Measurements from ENCODE around the gene SYCE3.
"Not testable (repeated sequence)": the region's sequence is repeated elsewhere in the genome, so short reads cannot be mapped to it uniquely, and the experiment has no call there.

The SYCE3 gene, protein sequence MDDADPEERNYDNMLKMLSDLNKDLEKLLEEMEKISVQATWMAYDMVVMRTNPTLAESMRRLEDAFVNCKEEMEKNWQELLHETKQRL

DNA sequence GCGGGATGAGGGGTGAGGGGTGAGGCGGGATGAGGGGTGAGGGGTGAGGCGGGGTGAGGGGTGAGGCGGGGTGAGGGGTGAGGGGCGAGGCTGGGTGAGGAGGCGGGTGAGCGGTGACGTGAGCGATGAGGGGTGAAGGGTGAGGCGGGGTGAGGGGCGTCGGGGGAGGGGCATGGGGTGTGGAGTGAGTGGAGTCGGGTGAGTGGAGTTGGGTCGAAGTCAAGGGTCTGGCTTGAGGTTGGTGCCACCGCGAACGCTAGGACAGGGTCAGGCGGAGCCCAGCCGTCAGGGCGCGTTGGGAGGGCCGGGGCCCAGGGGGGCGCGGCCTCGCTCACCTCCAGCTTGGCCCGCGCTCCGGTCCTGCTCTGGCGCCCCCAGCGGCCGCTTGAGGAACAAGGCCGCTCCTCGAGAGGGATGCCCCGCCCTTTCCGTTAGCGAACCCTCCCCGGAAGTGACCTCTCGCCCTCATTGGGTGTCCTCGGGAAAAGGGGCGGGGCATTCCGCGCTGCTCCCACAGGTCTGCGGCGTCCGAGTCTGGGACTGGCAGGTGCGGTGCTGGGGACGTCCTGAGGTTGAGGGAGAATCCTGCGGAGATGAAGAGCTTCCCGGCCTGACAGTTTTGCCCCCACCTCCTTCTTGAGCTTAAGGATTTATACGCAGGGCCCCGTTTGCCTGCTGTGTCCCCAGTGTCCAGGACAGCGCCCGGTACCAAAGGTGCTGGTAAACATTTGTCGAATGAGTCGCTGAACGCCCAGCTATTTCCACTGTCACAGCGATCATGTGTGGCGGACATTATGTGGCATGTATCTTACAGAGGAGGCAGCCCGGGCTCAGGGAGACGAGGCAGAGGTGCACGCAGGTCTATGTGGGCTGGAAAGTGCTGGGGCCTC, at the start of gene SYCE3:
TSS of gene SYCE3 (minus strand) at position 397 of the 890 bp plus-strand sequence. CDS start 6,514 bp downstream, outside the sequence.
- peak; percentile 97 for DNase-seq

DNA sequence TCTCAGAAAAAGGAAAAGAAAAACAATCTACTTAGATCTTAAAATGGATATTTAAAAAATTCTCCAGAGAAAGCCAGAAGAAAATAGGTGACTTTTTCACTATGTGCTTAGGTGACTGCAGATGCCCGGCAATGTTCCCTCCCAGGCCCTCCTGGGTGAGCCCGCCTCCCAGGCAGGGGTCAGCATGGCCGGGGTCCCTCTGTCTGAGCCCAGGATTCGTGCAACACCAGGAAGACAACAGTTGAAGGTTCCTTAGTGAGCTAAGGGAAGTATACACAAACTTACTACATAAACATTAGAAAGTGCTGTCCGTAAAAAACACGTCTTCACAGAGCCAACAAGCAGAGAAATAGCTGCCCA, 49.4 kb upstream of the SYCE3 start:
- DNase-seq, result no peak

DNA sequence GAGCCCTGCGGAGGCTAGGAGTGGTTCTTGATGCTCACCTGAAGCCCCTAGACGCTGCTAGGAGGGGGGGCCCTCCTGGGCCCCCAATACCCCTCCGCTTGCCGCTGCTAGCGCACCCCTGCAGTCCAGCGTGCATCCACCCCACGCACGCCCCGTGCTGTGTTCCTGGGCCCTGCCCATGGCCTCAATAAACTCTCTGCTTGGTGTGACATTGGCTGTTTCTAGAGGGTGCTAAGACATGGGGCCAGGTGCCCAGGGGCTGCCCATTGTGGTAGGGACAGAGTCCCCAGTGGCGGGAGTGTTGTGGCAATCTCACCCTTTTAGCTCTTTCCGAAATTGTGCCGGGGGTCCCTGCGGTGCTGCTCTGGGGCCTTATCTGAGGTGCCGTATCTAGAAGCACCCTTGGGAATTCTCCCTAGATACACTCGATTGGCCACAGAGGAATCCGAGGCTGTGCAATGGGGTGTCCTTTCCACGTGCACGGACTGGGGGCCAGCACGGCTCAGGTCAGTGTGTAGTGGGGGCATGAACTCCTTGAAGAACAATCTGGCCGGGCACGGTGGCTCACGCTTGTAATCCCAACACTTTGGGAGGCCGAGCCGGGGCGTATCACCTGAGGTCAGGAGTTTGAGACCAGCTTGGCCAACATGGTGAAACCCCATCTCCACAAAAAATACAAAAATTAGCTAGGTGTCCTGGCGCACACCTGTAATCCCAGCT, 48.8 kb upstream of the SYCE3 start:
- no peak for DNase-seq

DNA sequence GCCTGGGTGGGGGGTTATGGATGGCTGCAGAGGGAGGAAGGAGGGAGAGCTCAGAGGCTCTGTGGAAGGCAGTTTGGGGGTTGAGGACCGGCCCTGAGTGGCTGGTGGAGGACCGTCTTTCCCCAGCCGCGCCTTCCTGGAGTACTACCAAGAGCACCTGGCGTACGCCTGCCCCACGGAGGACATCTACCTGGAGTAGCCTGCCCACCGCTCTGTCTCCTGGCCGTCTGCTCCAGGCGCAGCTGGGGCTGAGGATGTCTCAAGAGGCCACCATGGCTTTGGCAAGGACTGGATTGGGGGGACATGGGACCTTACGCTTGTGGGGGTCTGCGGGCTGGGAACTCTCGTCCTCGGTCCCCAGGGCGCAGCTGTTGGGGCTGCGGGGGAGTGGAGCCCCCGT, 47.9 kb upstream of the SYCE3 start:
- DNase-seq, result no peak

DNA sequence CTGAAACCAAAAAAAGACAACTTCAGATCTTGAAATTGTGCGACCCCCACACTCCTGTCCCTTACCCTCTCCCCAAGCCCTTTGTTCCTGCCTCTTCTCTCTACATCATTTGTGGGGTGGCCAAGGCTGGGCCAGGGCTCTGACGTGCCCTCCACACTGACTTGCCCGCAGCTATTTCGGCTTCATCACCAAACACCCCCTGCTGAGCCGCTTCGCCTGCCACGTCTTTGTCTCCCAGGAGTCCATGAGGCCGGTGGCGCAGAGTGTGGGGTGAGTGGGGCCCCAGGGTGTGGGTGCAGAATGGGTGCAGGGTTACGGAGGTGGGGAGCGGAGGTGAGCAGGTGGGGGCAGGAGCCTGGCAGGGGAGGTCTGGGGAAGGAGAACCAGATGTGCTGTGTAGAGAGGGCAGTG, 47.3 kb upstream of the SYCE3 start:
- no peak for DNase-seq

DNA sequence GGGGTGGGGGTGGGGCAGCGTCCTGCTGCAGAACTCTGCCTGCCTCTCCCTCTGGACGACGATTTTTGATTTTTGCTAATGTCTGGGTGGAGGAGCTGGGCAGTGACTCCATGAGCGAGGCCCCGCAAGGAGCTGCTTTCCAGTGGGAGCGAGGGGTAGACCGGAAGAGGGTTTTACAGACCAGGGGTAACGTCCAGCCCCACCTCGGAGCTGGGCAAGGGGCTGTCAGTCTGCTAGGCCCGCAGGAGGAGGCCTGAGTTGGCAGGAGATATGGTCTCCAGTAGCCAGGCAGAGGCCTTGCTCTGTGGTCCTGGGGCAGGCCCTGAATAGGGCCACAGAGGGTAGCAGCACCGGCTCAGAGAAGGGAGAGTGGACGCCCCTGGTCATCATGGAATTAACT, 46.9 kb upstream of the SYCE3 start:
- no peak for DNase-seq

DNA sequence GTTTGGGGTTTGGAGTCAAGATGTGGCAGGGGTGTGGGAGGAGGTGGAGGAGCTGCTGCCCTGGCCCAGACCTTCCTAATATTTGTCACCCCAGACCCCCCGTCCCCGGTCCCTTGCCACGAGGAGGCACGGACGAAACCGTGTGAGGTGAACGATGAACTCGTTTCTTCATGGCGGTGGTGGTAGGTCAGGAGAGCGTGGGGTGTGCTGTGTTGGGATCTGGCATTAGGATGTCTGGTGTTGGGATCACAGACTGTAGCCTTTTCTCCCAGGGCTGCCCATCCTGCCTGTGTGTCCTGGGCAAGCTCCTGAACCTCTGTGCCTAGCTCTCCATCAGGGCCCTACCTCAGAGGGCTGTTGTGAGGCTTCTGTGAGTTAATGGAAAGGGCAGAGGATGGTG, 46.3 kb upstream of the SYCE3 start:
- DNase-seq, result no peak

DNA sequence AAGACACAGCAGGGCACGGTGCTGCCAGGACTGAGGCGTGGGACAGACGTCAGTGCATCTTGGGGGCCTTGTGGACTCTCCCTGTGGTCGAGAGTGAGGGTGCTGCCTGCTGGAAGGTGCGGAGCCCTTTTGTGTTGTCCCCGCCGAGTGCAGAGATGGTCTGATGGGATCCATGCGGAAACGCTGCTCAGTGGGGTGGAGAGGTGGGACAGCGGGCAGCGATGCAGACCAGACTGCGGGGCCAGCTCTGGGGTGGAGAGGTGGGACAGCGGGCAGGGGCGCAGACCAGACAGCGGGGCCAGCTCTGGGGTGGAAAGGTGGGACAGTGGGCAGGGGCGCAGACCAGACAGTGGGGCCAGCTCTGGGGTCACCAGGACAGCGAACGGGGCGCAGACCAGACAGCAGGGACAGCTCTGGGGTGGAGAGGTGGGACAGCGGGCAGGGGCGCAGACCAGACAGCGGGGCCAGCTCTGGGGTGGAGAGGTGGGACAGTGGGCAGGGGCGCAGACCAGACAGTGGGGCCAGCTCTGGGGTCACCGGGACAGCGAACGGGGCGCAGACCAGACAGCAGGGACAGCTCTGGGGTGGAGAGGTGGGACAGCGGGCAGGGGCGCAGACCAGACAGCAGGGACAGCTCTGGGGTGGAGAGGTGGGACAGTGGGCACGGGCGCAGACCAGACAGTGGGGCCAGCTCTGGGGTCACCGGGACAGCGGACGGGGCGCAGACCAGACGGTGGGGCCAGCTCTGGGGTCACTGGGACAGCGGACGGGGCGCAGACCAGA, 45.5 kb upstream of the SYCE3 start:
- DNase-seq, result not testable (repeated sequence)

DNA sequence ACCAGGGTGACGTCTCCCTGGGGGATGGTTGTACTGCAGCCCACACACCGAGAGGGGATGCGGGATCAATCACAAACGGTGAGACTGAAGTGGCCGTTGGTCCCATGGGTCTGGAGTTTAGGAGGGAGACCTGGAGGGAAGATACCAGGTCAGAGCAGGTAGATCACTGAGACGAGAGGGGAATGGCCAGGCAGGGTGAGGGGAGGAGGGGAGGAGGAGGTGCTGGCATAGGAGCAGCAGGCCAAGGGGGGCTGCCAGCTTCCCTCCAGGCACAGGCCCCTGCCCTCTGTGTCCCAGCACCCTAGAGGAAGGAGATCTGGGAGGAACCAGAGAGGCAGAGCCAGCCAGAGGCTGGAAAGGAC, 44.9 kb upstream of the SYCE3 start:
- DNase-seq, result no peak

DNA sequence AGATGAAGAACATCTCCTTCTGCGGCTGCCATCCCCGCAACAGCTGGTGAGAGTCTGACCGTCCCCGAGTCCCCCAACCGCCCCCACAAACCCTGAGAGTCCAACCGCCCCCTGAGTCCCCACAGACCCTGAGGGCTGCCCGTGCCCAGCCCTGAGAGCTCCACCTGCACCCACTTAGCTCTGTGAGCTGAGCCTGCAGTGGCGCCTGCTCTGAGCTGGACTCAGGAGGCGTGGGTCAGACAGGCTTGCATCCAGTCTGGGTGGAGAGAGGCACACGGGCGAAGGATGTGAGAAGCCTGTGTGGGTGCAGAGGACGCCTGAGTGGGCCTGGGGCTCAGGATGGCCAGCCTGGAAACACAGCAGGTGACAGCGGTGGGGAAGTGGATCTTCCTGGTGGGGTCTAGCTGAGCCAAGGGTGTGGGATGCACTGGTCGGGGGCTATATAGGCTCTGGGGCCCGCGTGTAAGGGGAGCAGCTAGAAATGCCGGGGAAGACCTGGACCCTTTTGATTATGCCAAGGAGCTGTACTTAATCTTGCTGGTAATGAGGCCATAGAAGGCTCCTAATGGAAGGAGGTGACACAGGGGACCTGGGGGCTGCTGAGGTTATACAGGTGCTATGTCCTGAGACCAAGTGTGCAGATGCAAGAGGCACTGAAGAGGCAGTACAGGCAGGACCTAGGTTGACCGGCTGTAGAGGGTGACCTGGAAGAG, 44.4 kb upstream of the SYCE3 start:
- no peak for DNase-seq

DNA sequence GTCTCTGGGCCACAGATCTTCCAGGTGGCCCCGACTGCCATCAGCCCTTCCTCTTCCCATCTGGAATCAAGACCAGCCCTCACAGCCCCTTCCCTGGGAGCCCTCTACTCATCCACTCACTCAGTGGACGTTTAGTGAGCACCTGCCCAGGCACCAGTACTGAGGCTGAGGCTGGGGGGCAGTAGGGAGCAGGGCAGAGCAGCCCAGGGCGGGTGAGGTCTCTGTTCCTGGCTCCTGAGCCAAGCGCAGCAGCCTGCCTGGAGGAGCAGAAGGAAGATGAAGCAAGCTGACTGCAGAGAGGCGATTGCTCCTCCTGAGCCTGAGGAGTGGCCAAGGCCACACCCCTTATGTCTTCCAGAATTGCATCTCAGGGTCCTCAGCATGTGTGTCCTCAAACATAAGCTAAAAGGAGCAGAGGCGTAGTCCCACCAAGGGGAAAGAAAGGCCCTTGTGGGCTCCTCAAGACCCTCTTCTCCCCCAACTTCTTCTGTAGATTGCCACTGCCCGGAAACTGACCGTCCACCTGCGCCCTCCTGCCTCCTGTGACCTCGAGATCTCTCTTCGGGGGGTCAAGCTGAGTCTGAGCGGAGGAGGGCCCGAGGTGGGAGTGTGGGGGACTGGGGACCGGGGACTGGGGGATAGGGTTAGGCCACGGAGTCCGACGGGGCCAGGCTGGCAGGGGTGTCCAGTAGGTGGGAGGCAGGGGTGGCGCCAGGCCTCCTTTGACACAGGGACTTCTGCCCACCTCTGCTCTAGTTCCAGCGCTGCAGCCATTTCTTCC, 43.6 kb upstream of the SYCE3 start:
- DNase-seq, result no peak

DNA sequence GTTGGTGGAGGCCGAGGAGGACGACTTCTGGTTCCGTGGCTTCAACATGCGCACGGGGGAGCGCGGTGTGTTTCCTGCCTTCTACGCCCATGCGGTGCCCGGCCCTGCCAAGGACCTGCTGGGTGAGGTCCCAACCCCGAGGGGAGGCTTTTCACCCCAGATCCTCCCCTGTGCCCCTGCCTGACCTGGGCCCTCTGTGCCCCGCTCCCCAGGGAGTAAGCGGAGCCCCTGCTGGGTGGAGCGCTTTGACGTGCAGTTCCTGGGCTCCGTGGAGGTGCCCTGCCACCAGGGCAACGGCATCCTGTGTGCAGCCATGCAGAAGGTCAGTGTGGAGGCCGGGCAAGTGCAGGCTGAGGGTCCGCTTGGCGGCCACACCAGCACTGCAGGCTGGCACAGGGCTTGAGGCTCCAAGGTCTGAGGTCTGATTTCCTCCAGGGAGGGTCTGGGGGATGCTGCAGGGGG, 42.9 kb upstream of the SYCE3 start:
- no peak for DNase-seq

DNA sequence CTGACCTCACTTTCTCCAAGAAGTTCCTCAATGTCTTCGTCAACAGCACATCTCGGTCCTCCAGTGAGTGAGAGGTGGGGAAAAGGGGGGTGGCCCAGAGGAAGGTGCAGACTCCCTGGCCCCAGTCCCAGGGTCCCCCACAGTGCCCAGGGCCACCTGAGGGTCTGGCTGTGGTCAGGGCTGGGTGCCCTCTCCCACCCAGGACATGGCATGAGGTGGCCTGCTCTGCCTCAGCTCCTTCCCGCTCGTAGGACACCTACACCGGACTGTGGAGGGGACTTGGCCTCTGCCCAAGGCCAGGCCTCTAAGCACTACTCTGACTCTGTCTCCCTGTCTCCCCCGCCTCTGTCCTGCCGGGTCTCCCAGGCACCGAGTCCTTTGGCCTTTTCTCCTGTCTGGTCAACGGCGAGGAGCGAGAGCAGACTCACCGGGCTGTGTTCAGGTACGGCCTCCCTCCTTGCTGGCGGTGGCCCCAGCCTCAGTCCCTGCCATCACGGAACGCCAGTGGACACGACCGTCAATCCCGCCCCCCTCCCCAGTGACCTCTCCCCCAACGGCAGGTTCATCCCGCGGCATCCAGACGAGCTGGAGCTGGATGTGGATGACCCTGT, 42.4 kb upstream of the SYCE3 start:
- no peak for DNase-seq

DNA sequence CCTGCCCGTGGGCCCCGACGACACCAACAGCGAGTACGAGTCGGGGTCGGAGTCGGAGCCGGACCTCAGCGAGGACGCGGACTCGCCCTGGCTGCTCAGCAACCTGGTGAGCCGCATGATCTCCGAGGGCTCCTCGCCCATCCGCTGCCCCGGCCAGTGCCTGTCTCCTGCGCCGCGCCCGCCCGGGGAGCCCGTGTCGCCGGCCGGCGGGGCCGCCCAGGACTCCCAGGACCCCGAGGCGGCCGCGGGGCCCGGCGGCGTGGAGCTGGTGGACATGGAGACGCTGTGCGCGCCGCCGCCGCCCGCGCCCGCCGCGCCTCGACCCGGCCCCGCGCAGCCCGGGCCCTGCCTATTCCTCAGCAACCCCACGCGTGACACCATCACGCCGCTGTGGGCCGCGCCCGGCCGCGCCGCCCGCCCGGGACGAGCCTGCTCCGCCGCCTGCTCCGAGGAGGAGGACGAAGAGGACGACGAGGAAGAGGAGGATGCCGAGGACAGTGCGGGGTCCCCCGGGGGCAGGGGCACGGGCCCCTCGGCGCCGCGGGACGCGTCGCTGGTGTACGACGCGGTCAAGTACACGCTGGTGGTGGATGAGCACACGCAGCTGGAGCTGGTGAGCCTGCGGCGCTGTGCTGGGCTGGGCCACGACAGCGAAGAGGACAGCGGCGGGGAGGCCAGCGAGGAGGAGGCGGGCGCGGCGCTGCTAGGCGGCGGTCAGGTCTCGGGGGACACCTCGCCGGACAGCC, 41.7 kb upstream of the SYCE3 start:
- no peak for DNase-seq

DNA sequence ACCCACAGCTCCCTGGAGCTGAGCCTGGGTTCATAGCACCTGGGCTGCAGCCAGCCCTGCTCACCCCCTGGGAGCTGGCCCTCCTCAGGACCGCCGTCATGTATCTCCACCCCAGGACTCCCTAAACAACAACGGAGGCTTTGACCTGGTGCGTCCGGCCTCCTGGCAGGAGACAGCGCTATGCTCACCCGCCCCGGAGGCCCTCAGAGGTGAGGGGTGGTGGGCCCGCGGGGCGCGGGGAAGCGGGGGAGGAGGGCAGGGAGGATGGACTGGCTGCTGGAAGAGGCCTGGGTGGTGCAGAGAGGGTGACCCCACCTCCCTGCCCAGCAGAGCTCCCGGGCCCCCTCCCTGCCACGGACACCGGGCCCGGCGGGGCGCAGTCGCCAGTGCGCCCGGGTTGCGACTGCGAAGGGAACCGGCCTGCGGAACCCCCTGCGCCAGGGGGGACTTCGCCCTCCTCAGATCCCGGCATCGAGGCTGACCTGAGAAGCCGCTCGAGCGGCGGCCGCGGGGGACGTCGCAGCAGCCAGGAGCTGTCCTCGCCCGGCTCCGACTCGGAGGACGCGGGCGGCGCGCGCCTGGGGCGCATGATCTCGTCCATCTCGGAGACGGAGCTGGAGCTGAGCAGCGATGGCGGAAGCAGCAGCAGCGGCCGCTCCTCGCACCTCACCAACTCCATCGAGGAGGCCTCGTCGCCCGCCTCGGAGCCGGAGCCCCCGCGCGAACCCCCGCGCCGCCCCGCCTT, 41.0 kb upstream of the SYCE3 start:
- DNase-seq, result no peak

DNA sequence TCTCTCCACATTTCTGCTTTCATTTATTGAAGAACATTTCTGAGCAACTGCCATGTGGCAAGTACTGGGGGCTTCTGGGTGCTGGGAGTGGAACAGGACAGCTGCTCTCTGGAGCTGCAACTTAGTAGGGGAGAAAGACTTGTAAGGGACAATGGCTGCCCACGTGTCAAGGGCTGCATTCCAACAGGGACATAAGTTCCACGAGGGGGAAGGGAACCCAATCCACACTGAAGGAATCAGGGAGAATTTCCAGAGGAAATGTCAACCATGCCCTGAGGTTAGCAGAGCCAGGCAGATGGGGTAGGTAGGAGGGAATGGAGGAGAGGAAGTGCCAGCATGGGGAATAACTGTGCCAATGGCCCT, 39.6 kb upstream of the SYCE3 start:
- DNase-seq, result no peak

DNA sequence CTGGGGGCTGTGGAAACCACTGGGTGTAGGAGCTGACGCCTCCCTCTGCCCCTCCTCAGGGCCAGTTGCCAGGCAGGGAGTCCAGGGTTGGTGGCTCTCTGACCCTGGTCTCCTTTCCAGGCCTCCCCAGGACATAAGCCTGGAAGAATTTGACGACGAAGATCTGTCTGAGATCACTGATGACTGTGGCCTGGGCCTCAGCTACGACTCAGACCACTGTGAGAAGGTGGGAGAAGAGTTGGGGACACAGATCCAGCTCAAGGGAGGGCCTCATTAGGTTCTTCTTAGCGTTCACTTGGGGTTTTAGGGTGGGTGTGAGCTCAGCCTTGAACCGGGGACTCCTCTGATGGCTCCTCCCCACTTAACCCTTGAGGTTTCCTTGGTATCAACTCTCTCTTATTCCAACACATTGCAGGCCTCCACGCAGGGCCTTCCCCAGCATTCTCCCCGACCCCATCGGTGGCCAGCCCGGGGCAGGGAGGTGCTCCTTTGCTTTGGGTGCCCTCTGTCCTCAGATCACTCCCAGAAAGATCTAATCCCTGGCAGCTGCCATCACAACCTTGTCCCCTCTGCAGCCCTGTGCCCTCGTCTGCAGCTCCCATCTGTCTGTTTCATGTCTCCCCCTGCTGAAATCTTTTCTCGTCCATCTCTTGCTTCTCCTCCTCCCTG, 39.1 kb upstream of the SYCE3 start:
- DNase-seq, result peak; percentile 44

DNA sequence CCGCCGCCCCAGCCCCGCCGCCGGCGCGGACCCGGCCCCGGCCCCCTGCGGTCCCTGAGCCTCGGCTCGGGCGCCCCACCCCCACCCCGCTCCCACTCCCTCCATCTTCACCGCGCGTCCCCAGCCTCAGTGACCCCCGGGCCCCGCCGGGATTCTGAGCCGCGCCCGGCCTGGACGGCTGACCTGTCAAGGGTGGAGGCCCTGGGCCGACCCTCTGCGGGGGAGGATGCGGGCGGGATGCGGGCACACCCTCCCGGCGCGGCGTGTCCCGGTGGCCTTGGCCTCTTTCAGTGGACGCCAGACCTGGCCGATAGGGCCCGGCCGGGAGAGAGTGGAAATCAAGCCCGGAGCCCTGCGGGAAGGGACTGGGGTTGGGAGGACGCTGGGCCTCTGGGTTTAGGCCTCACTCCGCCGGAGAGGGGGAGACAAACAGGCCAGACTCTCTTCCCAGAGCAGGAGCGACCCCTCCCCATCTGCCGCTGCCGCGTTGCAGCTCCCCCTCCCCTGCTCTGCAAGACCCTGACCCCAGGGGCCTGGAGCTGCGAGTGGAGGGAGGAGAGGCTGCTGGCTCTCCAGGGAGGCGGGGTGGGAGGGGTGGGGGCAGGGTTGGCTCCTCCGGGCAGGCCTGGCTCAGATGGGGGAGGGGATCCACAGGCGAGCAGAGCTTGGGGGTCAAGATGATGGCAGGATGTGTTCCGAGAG, 38.4 kb upstream of the SYCE3 start:
- DNase-seq, result no peak

DNA sequence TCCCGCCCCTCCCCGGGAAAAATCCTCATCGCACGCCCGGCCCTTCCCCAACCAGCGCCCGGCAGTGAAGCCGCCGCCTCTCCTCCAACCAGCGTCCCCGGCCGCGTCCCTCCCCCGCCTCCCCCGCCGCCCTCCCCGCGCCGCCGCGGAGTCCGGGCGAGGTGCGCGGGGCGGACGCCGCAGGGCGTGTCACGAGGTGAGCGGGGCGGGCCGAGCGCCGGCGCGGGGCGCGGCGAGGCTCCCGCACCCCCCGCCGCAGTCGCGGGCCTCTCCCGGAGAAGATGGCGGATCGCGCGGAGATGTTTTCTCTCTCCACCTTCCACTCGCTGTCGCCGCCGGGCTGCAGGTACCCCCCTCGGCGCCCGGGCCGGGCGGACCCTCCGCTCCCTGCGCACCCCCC, 37.8 kb upstream of the SYCE3 start, which contains the start of gene MAPK8IP2:
TSS of gene MAPK8IP2 (plus strand) at position 256 of the 400 bp plus-strand sequence. CDS start at position 282, 26 bp downstream.
- DNase-seq, result peak; percentile 70

All from NCI-H82 (cell line).